ENCODE measurements around the gene ILF3. TPM values are rescaled to one million over a fixed set of nuclear protein-coding genes. Genes with fewer than 3 reads are reported as not detected.
A peak's percentile ranks its signal among the peaks of the same experiment; 100 is the strongest.

The ILF3 gene
- total and polyA plus RNA-seq, 2 of the 13 experiments (the other 11 are each of a cell fraction or from before 2014, with no cell fraction given), result 120 to 173 TPM

DNA sequence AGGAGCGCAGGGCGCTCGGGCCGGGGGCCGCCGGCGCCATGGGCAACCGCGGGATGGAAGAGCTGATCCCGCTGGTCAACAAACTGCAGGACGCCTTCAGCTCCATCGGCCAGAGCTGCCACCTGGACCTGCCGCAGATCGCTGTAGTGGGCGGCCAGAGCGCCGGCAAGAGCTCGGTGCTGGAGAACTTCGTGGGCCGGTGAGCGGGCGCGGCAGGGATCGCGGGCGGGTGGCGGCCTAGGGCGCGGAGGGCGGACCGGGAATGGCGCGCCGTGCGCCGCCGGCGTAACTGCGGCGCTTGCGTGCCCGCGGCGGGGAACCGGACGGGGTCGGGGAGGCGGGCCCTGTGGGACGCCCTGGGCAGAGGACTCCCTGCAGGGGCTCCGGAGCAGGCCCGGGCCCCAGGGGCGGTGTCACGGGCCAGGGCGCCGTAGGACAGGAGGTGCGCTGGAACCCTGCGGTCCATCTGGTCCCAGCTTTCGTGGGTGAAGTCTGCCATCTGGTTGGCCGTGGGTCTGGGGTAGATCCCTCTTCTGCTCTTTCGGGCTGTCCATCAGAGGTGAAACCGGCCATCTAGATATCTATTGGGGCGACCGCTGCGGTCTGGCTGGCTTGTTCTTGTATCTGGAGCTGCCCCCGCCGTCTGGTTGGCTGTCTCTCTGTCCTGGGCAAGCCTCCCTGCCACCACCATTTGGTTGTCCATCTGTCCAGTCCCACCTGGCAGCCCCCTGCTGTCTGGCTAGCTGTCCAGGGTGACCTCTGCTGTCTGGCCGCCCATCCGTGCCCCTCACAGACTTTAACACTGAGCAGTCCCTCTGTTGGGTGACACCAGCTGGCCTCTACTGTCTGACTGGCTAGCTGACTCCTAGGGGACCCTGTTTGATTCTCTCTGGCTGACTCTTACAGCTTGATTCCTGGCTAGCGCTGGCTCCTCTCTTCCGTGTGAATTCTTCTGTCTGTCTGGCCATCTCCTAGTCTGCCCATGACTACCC is 64.4 kb downstream of the ILF3 start (continued):
- TF ChIP-seq, protein P1, sequence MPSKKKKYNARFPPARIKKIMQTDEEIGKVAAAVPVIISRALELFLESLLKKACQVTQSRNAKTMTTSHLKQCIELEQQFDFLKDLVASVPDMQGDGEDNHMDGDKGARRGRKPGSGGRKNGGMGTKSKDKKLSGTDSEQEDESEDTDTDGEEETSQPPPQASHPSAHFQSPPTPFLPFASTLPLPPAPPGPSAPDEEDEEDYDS (CRISPR knock-in tag; IDR thresholded peaks at IDR 0.05), result no peak
- TF ChIP-seq SMC3 (IDR thresholded peaks at IDR 0.05; ENCODE audit: low read length) (no peak), SMAD1 (CRISPR knock-in tag; IDR thresholded peaks at IDR 0.05; ENCODE audit: borderline replicate concordance, low read depth) (no peak), ZNF225 (CRISPR knock-in tag; IDR thresholded peaks at IDR 0.05) (0 out of 2 replicates have a peak, but pooled peaks have one; percentile 41), FOXA1 (IDR thresholded peaks at IDR 0.05) (no peak), FOXA1 (CRISPR knock-in tag; IDR thresholded peaks at IDR 0.05) (no peak), ZNF484 (CRISPR knock-in tag; IDR thresholded peaks at IDR 0.05; ENCODE audit: borderline replicate concordance, low read depth) (no peak), SALL1 (CRISPR knock-in tag; IDR thresholded peaks at IDR 0.05) (no peak; the same call in 1 of the 2 replicates), ZNF33B (CRISPR knock-in tag; IDR thresholded peaks at IDR 0.05) (no peak), SMYD3 (CRISPR knock-in tag; IDR thresholded peaks at IDR 0.05) (no peak), KLF12 (CRISPR knock-in tag; IDR thresholded peaks at IDR 0.05; ENCODE audit: borderline replicate concordance) (peak; percentile 79; the same call in 1 of the 2 replicates)
- TF ChIP-seq, protein P2, sequence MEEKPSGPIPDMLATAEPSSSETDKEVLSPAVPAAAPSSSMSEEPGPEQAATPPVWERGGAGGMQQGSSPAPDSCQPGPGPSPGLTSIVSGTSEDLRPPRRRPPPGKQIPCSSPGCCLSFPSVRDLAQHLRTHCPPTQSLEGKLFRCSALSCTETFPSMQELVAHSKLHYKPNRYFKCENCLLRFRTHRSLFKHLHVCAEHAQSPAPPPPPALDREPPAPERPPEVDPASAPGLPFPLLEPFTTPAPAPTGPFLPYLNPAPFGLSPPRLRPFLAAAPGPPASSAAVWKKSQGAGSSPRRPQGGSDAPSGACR (CRISPR knock-in tag; IDR thresholded peaks at IDR 0.05), result no peak
- TF ChIP-seq, protein P3, sequence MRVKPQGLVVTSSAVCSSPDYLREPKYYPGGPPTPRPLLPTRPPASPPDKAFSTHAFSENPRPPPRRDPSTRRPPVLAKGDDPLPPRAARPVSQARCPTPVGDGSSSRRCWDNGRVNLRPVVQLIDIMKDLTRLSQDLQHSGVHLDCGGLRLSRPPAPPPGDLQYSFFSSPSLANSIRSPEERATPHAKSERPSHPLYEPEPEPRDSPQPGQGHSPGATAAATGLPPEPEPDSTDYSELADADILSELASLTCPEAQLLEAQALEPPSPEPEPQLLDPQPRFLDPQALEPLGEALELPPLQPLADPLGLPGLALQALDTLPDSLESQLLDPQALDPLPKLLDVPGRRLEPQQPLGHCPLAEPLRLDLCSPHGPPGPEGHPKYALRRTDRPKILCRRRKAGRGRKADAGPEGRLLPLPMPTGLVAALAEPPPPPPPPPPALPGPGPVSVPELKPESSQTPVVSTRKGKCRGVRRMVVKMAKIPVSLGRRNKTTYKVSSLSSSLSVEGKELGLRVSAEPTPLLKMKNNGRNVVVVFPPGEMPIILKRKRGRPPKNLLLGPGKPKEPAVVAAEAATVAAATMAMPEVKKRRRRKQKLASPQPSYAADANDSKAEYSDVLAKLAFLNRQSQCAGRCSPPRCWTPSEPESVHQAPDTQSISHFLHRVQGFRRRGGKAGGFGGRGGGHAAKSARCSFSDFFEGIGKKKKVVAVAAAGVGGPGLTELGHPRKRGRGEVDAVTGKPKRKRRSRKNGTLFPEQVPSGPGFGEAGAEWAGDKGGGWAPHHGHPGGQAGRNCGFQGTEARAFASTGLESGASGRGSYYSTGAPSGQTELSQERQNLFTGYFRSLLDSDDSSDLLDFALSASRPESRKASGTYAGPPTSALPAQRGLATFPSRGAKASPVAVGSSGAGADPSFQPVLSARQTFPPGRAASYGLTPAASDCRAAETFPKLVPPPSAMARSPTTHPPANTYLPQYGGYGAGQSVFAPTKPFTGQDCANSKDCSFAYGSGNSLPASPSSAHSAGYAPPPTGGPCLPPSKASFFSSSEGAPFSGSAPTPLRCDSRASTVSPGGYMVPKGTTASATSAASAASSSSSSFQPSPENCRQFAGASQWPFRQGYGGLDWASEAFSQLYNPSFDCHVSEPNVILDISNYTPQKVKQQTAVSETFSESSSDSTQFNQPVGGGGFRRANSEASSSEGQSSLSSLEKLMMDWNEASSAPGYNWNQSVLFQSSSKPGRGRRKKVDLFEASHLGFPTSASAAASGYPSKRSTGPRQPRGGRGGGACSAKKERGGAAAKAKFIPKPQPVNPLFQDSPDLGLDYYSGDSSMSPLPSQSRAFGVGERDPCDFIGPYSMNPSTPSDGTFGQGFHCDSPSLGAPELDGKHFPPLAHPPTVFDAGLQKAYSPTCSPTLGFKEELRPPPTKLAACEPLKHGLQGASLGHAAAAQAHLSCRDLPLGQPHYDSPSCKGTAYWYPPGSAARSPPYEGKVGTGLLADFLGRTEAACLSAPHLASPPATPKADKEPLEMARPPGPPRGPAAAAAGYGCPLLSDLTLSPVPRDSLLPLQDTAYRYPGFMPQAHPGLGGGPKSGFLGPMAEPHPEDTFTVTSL (CRISPR knock-in tag; IDR thresholded peaks at IDR 0.05; ENCODE audit: borderline replicate concordance), result no peak
- TF ChIP-seq, protein P4, sequence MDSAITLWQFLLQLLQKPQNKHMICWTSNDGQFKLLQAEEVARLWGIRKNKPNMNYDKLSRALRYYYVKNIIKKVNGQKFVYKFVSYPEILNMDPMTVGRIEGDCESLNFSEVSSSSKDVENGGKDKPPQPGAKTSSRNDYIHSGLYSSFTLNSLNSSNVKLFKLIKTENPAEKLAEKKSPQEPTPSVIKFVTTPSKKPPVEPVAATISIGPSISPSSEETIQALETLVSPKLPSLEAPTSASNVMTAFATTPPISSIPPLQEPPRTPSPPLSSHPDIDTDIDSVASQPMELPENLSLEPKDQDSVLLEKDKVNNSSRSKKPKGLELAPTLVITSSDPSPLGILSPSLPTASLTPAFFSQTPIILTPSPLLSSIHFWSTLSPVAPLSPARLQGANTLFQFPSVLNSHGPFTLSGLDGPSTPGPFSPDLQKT (CRISPR knock-in tag; IDR thresholded peaks at IDR 0.05; ENCODE audit: borderline replicate concordance), result no peak
- TF ChIP-seq, protein P5, sequence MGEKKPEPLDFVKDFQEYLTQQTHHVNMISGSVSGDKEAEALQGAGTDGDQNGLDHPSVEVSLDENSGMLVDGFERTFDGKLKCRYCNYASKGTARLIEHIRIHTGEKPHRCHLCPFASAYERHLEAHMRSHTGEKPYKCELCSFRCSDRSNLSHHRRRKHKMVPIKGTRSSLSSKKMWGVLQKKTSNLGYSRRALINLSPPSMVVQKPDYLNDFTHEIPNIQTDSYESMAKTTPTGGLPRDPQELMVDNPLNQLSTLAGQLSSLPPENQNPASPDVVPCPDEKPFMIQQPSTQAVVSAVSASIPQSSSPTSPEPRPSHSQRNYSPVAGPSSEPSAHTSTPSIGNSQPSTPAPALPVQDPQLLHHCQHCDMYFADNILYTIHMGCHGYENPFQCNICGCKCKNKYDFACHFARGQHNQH (CRISPR knock-in tag; IDR thresholded peaks at IDR 0.05), result no peak
- TF ChIP-seq, protein P6, sequence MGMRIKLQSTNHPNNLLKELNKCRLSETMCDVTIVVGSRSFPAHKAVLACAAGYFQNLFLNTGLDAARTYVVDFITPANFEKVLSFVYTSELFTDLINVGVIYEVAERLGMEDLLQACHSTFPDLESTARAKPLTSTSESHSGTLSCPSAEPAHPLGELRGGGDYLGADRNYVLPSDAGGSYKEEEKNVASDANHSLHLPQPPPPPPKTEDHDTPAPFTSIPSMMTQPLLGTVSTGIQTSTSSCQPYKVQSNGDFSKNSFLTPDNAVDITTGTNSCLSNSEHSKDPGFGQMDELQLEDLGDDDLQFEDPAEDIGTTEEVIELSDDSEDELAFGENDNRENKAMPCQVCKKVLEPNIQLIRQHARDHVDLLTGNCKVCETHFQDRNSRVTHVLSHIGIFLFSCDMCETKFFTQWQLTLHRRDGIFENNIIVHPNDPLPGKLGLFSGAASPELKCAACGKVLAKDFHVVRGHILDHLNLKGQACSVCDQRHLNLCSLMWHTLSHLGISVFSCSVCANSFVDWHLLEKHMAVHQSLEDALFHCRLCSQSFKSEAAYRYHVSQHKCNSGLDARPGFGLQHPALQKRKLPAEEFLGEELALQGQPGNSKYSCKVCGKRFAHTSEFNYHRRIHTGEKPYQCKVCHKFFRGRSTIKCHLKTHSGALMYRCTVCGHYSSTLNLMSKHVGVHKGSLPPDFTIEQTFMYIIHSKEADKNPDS (CRISPR knock-in tag; IDR thresholded peaks at IDR 0.05), result no peak

All from HepG2 (cell line).